Measurements from ENCODE around the gene PPP5C.
A peak's percentile ranks its signal among the peaks of the same experiment; 100 is the strongest.
"Not testable (repeated sequence)": the region's sequence is repeated elsewhere in the genome, so short reads cannot be mapped to it uniquely, and the experiment has no call there.

PPP5C gene

GRCh38 chr19:46411088-46411924, 64.4 kb downstream of the PPP5C start:
- no peak for DNase-seq

- no peak for DNase-seq
Observed at GRCh38 chr19:46411925-46412649, 65.2 kb downstream of the PPP5C start.

GRCh38 chr19:46412650-46413261, 65.9 kb downstream of the PPP5C start:
- DNase-seq, result no peak

- peak; percentile 93 for DNase-seq
Observed at GRCh38 chr19:46413262-46414031, 66.6 kb downstream of the PPP5C start, which contains the start of gene CCDC8. TSS of gene CCDC8 (minus strand) at chr19:46413564. CDS start at chr19:46412810, 754 bp downstream.

GRCh38 chr19:46414899-46415298, 68.0 kb downstream of the PPP5C start:
- DNase-seq, result not testable (repeated sequence)

- DNase-seq, result peak; percentile 80
Observed at GRCh38 chr19:46415804-46416709, 69.2 kb downstream of the PPP5C start.

GRCh38 chr19:46420056-46420455, 73.2 kb downstream of the PPP5C start:
- DNase-seq, result no peak

- DNase-seq, result no peak
Observed at GRCh38 chr19:46422344-46422743, 75.5 kb downstream of the PPP5C start.

GRCh38 chr19:46423188-46423587, 76.3 kb downstream of the PPP5C start:
- no peak for DNase-seq

GRCh38 chr19:46426035-46426505, 79.2 kb downstream of the PPP5C start:
- DNase-seq, result no peak

- peak; percentile 74 for DNase-seq
Observed at GRCh38 chr19:46426506-46427162, 79.7 kb downstream of the PPP5C start.

GRCh38 chr19:46427518-46428045, 80.7 kb downstream of the PPP5C start:
- no peak for DNase-seq

- peak; percentile 72 for DNase-seq
Observed at GRCh38 chr19:46428239-46429135, 81.6 kb downstream of the PPP5C start, which contains the start of gene PNMA8C. TSS of gene PNMA8C (minus strand) at chr19:46428936. CDS start at chr19:46428359, 577 bp downstream.

GRCh38 chr19:46429999-46430398, 83.1 kb downstream of the PPP5C start:
- DNase-seq, result no peak

GRCh38 chr19:46431824-46432223, 84.9 kb downstream of the PPP5C start:
- DNase-seq, result no peak

GRCh38 chr19:46433470-46433869, 86.6 kb downstream of the PPP5C start:
- DNase-seq, result not testable (repeated sequence)

GRCh38 chr19:46435009-46435408, 88.1 kb downstream of the PPP5C start:
- DNase-seq, result no peak

GRCh38 chr19:46435689-46436088, 88.8 kb downstream of the PPP5C start:
- not testable (repeated sequence) for DNase-seq
